GM18502 (cell line): ENCODE results near the gene NIPAL4.

ENCODE experiments used
- ATAC-seq: cut with Tn5 transposase; IDR thresholded peaks from one replicate; pipeline ENCODE4 v1.9.1; 2021; ENCODE audit warnings: mild to moderate bottlenecking; ENCODE audit not compliant: unreplicated experiment, poor library complexity

NIPAL4 gene

DNA sequence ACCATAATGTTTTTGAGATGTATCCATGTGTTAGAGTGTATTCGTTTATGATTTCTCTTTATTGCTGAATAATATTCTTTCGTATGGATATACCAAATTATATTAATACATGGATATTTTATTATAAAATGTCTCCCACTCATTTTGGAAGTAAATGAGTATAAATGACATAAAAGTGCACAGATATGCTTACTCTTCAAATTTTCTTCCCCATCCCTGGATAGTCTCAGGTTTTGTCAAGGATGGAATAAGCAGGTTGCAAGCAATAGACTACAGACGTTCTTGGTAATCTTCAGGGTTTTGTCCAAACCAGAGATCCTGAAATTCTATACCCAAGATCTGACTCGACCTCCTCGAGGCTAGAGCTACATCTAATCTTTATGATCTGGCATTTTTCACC, 50.7 kb downstream of the NIPAL4 start:
- ATAC-seq: no peak

GRCh38 chr5:157511651-157512644, 51.9 kb downstream of the NIPAL4 start:
- no peak for ATAC-seq

DNA sequence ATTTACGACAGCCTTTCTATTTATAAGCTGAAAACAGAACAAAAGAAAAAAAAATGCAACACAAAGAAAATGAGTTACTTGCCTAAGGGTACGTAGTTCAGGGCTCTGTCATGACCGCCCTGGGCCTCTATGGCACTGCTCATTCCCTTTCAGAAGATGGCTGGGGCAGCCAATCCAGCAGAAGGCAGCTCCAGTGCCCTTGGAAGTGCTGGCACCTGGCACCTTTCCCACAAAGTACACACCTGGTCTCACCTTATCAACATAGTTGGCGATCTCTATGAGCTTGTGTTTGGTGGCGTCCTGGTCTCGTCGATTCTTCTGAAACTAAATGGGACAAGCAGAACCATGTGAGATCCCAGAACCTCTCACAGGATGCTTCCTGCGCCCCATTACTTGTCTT, 53.2 kb downstream of the NIPAL4 start:
- no peak for ATAC-seq

- no peak for ATAC-seq
These were observed 55.0 kb downstream of the NIPAL4 start for GRCh38 chr5:157514974-157515373.

- ATAC-seq: no peak
These were observed 56.0 kb downstream of the NIPAL4 start for GRCh38 chr5:157516006-157516405.

DNA sequence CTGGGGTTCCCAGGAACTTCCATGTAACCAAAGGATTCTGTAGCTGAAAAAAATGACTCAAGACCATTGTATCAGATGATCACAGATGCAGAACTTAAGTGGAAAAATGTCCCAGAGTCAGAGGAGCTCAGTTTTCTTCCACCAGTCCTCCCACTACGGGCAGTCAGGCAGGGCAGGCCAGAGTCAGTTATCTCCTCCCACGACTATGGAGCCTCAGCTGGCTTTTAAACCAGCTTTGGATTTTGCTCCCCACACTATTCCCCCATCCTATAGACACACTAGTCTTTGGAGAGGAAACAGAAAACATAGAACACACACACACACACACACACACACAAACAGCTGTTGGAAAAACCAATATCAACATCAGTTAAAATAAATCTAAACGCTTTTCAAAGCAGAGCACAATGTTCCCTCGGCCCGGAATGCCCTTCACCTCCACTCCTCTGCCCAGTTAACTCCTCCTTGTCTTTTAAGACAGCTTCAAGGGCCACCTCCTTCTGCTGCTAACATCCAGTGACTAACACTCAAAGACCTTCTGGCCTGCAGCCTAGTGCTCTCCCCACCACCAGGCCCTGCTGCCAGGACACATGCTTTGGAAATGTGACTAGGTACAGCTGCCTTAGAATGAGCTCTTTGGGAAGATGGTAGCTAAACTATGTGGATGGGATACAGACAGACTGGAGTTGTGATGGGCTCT, 56.8 kb downstream of the NIPAL4 start:
- no peak for ATAC-seq

DNA sequence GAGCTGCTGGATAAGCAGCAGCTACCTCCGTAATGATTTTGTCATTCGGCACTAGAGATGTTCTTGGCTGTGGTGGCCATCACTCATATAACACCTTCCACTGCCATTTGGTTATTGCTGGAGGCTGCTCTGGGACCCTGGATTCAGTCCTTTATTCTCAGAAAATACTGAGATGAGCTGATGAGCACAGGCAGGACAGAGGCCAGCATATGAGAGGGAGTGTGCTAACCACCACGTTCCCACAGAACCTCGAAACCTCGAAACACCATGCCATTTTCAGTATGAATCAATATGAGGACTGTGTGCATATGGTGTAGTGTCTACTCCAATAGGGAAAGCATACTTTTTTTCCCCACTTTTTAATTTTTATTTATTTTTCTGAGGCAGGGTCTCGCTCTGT, 59.0 kb downstream of the NIPAL4 start:
- ATAC-seq: peak; percentile 89

- no peak for ATAC-seq
These were observed 59.7 kb downstream of the NIPAL4 start for GRCh38 chr5:157519579-157520253.

GRCh38 chr5:157520911-157521703, 61.1 kb downstream of the NIPAL4 start:
- no peak for ATAC-seq

- ATAC-seq: no peak
These were observed 61.7 kb downstream of the NIPAL4 start for GRCh38 chr5:157521704-157522029.

DNA sequence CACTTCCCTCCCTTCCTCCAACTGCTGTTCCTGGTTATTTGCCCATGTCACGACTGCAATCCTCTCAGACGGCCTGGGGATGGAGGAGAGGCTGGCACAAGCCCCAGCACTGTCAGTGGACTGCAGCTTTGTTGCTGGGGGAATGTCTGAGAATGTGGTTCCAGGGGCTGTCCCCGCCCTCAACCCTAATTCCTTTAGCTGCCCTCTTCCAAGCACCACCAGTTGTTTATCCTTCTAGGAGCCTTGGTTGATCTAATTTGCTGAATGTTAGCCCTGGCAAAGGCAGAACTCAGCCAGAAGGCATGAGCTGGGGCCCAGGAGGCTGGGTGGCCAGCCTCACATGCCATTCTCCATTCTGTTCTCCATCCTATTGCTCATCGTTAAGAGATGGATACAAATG, 64.0 kb downstream of the NIPAL4 start:
- no peak for ATAC-seq
